HG03460 (cell line): ENCODE measurements around the gene MOGAT3.

Experiments used
- ATAC-seq: cut with Tn5 transposase; IDR thresholded peaks from one replicate; pipeline ENCODE4 v1.9.1; 2021; ENCODE audit not compliant: unreplicated experiment

MOGAT3 gene

DNA sequence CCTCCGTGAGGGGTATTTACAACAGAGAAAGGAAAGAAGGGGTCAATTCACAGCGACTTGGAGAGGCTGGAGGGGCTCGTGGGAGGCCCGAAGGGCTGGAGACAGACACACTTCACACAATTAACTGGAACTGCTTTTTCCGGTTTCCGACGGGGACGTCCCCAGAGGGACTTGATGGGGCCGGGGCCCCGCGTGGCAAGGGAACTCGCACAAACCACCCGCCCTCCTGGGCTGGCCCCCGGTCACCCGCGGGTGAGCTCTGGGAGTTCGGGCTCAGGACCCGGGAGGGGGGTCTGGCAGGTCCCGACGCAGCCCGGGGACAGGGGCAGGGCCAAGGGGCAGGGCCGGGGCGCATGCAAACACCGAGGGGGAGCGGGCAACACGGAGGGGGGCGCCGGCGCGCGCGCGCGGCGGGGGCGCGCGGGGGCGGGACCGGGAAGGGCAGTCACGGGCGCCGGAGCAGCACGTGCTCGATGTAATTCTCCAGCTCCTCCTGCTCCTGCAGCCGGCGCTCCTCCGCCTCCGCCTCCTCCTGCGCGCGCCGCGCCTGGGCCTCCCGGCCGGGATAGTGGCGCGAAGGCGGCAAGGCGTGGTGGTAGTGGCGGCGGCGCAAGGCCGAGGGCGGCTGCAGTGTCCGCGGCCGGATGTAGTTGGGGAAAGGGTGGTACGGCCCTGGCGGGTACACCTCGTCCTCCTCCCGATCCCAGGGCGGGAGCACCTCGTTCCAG is 38.1 kb downstream of the MOGAT3 start:
- ATAC-seq, result no peak

- ATAC-seq, result no peak
These were observed 39.0 kb downstream of the MOGAT3 start for GRCh38 chr7:101161692-101162471.

DNA sequence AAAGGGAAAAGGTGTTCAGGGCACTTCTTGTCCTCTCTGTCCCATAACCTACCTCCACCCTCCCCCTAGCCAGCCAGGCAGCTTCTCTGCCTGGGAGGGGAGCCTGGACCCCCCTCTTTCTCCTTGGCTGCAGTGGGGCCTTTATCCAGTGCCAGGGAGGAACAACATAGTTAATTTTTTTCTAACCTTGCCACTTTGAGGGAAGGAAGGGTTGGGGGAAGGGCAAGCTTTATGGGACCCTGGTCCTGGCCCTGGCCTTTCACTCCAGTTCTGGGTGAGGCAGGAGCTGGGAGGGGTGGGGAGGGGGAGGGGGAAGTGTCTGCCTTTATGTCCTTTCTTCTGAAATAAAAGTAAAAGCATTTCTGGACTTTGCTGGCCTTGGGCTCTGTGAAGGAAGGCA is 39.9 kb downstream of the MOGAT3 start:
- ATAC-seq, result no peak

DNA sequence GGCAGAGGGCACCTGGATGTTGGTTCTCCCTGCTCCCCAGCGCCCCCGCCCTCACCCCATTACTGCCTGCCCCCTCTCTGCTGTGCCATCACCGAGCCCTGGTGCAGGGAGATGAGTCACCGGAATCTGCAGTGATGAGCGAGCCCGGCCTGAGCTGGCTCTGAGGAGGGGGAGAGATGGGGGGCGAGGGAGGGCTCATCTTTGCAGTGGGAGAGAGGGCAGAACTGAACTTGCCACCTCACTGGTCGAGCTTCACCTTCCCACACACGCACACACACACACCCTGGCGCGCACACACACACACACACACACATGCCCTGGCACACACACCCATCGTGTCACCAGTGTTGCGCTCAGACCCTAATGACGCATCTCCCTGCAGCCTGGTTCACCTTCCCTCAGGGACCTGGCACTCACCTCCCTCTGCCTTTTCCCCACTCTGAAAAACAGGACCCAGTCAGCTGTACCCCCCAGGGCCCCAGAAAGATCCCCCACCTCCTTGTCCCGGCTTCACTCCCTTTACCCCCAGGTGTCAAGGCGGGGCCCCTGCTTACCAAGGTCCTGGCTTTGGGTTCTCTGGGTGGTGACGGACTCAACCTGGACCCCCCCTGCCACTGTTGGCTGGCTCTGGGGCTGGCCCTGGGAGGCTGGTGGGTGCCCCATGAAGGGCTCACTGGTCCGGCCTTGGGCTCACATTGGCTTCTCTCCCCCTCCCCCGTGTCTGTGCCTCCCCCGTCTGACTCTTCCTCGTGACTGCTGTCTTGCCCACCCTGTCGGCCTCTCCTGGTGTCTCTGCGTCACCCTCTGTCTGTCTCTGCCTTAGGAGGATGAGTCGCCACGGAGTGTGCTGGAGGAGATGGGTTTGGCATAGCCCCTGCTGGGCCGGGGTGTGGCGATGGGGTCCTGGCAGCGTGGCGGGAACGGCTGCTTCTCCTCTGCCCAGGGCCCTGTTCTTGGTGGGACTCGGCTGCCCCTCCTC is 40.9 kb downstream of the MOGAT3 start:
- ATAC-seq, result no peak

DNA sequence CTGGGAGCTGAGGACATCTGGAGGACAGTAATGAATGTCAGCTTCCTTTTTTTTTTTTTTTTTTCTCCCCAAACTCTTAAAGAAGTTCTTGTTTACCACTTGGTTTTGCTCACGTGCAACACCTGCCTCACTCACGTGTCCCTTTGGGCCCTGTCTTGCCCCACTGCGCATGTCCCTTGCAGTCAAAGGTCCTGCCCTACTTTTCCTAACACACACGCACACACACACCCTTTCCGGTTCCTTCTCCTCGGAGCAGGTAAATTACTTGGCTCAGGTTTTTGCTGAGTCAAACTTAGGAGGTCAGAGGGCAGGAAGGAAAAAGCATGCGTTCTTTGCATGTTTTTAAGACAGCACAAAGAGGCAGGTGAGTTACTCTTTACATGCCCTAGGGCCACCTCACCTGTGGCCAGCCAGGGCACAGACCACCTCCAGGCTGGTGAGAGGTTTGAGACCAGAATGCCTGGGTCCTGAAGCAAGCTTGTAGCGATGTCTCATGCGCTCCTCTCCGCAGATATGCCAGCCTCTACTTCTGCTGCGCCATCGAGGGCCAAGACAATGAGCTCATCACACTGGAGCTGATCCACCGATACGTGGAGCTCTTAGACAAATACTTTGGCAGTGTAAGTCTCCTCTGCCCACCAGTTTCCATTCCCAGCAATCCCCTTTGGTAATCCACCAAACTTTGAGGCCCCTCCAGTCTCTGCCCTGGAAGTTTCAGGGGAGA is 43.8 kb downstream of the MOGAT3 start:
- no peak for ATAC-seq

GRCh38 chr7:101156277-101156676 is 44.6 kb downstream of the MOGAT3 start:
- no peak for ATAC-seq

DNA sequence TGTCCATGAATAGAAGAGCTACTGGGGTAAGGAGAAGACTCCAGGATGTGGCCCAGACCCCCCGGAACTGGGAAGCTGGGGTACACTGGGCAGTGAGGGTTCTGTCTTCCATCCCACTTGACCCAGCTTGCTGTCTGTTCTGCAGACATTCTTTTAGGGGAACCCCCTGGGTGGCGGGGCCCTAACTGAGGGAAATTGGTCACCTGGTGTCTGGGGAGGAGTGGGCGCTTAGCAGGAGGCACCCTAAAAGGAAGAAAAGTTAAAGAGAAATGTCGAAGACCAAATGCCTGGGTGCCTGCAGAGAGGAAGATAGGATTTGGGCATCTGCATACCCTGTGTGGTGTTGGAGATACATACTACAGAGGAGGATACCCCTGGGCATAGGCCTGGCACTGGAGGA is 45.5 kb downstream of the MOGAT3 start:
- ATAC-seq, result no peak

- peak; percentile 11 for ATAC-seq
These were observed 46.1 kb downstream of the MOGAT3 start for GRCh38 chr7:101154693-101155102.

- peak; percentile 68 for ATAC-seq
These were observed 46.7 kb downstream of the MOGAT3 start, which contains the start of gene AP1S1 for GRCh38 chr7:101153969-101154692. TSS of gene AP1S1 (plus strand) at chr7:101154476. CDS start at chr7:101154515, 39 bp downstream.

- ATAC-seq, result no peak
These were observed 48.8 kb downstream of the MOGAT3 start for GRCh38 chr7:101151908-101152651.
